Smooth muscle cell (in vitro differentiated cells): ENCODE results near the gene GIGYF1. TPM values are rescaled to one million over a fixed set of nuclear protein-coding genes. Genes with fewer than 3 reads are reported as not detected.

ENCODE experiments used
- DNase-seq: peaks from one replicate; lab custom pipeline; 2025; ENCODE audit not compliant: unreplicated experiment; lab: John Stamatoyannopoulos, UW
- H2AFZ ChIP-seq: fragments of 200-600 bp; sonication (generic); 2 replicates; pipeline ENCODE4 v1.6.0; 2016; ENCODE audit warnings: antibody characterized with exemption, low read depth, mild to moderate bottlenecking
- H3F3A ChIP-seq: fragments of 200-600 bp; sonication (generic); 2 replicates; pipeline ENCODE4 v1.6.0; 2017; ENCODE audit warnings: antibody characterized with exemption, low read depth
- H3K27ac ChIP-seq: fragments of 200-600 bp; sonication (generic); 2 replicates; pipeline ENCODE4 v1.5.1; 2016; ENCODE audit warnings: low read depth, mild to moderate bottlenecking
- H3K27me3 ChIP-seq: fragments of 200-600 bp; sonication (generic); 2 replicates; pipeline ENCODE4 v1.6.1; 2016; ENCODE audit warnings: low read depth, mild to moderate bottlenecking
- H3K36me3 ChIP-seq: fragments of 200-600 bp; sonication (generic); 2 replicates; pipeline ENCODE4 v1.5.1; 2016; ENCODE audit warnings: low read depth
- H3K4me1 ChIP-seq: fragments of 200-600 bp; sonication (generic); 2 replicates; pipeline ENCODE4 v1.5.1; 2016; ENCODE audit warnings: low read depth
- H3K4me2 ChIP-seq: fragments of 200-600 bp; sonication (generic); 2 replicates; pipeline ENCODE4 v1.6.0; 2016; ENCODE audit warnings: mild to moderate bottlenecking
- H3K4me3 ChIP-seq: fragments of 200-600 bp; sonication (generic); 2 replicates; pipeline ENCODE4 v1.5.1; 2016; ENCODE audit warnings: mild to moderate bottlenecking
- H3K79me2 ChIP-seq: fragments of 200-600 bp; sonication (generic); 2 replicates; pipeline ENCODE4 v1.6.0; 2016; ENCODE audit warnings: low read depth, mild to moderate bottlenecking
- H3K9ac ChIP-seq: fragments of 200-600 bp; sonication (generic); 2 replicates; pipeline ENCODE4 v1.6.0; 2016; ENCODE audit warnings: low read depth
- H3K9me3 ChIP-seq: fragments of 200-600 bp; sonication (generic); replicated peaks from 2 replicates; pipeline ENCODE4 v1.5.1; 2016; ENCODE audit warnings: low read depth
- H4K20me1 ChIP-seq: fragments of 200-600 bp; sonication (generic); 2 replicates; pipeline ENCODE4 v1.6.0; 2016; ENCODE audit warnings: low read depth
- WGBS: methylation state at CpG from one replicate; pipeline ENCODE4 v1.1.7; 2016; ENCODE audit warnings: low lambda C conversion rate; 5-methylcytosine and 5-hydroxymethylcytosine counted together
- polyA plus RNA-seq: library from polyadenylated mRNA; unstranded; fragments of >200 nt; fragmentation: Nextera tagmentation; extraction: Ambion mirVana; gene quantifications from 2 replicates; pipeline ENCODE4 v1.2.1, GENCODE V29; 2016
- total RNA-seq: library from RNA; depleted of rRNA; stranded (reverse); fragments of >200 nt; gene quantifications from 2 replicates; pipeline ENCODE4 v1.2.3, GENCODE V29; 2014
- TF ChIP-seq, protein P1 (sequence below): fragments of 200-600 bp; sonication (generic); IDR thresholded peaks from 2 replicates; pipeline ENCODE4 v1.5.1; 2017; ENCODE audit warnings: borderline replicate concordance, mild to moderate bottlenecking, antibody characterized with exemption; ENCODE audit not compliant: insufficient read depth, poor library complexity, severe bottlenecking

Gene GIGYF1
- total and polyA plus RNA-seq, 2 experiments from 2014 or later, result 8.5 to 13.1 TPM

DNA sequence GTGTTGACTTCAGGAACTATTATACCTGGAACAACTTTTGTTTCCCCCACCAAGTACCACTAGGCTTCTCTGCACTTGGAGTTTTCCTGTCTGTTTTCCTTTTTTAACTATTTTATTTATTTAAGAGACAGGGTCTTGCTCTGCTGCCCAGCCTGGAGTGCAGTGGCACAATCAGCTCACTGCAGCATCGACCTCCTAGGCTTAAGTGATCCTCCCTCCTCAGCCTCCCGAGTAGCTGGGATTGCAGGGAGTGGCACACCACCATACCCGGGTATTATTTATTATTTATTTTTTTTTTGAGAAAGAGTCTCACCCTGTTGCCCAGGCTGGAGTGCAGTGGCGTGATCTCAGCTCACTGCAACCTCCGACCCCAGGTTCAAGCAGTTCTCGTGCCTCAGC, 2.1 kb upstream of the GIGYF1 start:
- H3K27me3 ChIP-seq, result no peaks in the 10 kb centered on the region
- 87% methylated on average over 6 of the region's 6 CpGs for WGBS
- TF ChIP-seq, protein P1, sequence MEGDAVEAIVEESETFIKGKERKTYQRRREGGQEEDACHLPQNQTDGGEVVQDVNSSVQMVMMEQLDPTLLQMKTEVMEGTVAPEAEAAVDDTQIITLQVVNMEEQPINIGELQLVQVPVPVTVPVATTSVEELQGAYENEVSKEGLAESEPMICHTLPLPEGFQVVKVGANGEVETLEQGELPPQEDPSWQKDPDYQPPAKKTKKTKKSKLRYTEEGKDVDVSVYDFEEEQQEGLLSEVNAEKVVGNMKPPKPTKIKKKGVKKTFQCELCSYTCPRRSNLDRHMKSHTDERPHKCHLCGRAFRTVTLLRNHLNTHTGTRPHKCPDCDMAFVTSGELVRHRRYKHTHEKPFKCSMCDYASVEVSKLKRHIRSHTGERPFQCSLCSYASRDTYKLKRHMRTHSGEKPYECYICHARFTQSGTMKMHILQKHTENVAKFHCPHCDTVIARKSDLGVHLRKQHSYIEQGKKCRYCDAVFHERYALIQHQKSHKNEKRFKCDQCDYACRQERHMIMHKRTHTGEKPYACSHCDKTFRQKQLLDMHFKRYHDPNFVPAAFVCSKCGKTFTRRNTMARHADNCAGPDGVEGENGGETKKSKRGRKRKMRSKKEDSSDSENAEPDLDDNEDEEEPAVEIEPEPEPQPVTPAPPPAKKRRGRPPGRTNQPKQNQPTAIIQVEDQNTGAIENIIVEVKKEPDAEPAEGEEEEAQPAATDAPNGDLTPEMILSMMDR, result no peak

DNA sequence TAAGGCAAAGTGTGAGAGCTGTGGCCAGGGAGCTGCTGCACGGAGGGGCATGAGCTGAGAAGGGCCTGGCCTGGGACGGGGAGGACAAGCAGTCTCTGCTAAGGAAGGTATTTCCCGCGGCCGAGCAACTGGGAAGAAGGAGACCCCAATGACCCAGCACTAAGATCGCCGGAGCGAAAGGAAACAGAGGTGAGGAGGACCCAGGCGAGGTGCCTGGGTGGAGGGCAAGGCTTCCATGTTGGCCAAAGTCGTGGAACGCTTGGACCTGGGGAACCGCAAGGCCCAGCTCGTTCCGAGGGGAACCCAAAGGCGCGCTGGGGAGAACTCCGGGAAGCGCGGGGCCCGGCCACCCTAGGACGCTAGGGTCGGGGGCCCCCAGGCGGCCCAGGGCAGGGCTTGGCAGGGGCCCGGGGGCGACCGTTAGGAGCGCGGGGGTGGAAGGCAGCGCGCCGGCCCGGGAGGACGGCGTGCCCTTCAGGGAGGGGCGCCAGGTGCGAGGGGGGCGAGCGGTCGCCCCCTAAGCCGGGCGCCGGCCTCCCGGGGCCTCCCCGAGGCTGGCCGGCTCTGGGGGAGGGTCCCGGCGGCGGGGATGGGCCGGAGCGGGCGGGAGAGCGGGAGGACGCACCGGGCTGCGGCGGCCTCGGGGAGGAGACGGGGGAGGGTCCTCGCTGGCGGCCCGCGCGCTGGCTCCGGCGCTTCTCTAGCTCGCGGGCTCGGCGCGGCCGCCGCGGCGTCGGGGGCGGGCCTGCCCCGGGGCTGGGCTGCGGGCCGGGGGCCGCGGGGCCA, 545 bp downstream of the GIGYF1 start:
- Histone ChIP-seq H4K20me1 (peaks cover 52% of the 10 kb centered on the region), H3K36me3 (no peaks in the 10 kb centered on the region), H3K4me2 (peak overlapping the region; percentile 100), H3K4me1 (peaks cover 22% of the 10 kb centered on the region), H2AFZ (no peak overlapping the region), H3K27ac (peak overlapping the region; percentile 28), H3K9me3 (no peaks in the 10 kb centered on the region), H3K27me3 (no peaks in the 10 kb centered on the region), H3K9ac (peak overlapping the region; percentile 84), H3F3A (peaks cover 6% of the 10 kb centered on the region), H3K79me2 (peaks cover 51% of the 10 kb centered on the region), H3K4me3 (peak overlapping the region; percentile 97)
- TF ChIP-seq, protein P1, result no peak
- no peak for DNase-seq
- under 1% methylated on average over 15 of the region's 81 CpGs for WGBS

More for the DNA sequence above, 2.1 kb upstream of the GIGYF1 start:
- peaks cover 25% of the 10 kb centered on the region for H3K79me2 ChIP-seq
- H3F3A ChIP-seq, result peaks cover 6% of the 10 kb centered on the region
- H3K4me3 ChIP-seq, result no peak overlapping the region
- H3K9me3 ChIP-seq, result no peaks in the 10 kb centered on the region
- H2AFZ ChIP-seq, result peak overlapping the region; percentile 59
- H3K27ac ChIP-seq, result no peak overlapping the region
- DNase-seq, result no peak
- no peak overlapping the region for H3K4me2 ChIP-seq
- H4K20me1 ChIP-seq, result peaks cover 25% of the 10 kb centered on the region
- no peaks in the 10 kb centered on the region for H3K36me3 ChIP-seq
- peaks cover 20% of the 10 kb centered on the region for H3K4me1 ChIP-seq
- no peak overlapping the region for H3K9ac ChIP-seq

DNA sequence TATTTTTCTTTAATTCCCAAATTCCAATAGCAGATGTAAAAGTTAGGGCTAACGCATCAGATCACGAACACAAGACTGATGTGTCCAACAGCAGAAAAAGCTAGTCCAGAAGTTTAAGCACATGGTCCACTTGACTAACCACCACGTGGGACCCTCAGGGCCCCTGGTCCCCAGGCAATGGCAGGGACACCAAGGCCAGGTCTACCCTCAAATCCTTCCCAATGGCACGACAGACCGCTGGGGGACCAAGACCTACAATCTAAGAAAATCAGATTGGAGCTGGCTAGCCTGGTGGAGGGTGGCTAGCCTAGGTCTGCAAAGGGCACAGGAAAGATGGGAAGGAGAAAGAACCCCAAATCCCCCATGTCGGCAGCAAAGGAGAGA, 1.5 kb downstream of the GIGYF1 start:
- H2AFZ ChIP-seq, result no peak overlapping the region

More for the DNA sequence above, 1.5 kb downstream of the GIGYF1 start:
- Histone ChIP-seq H3K36me3 (no peaks in the 10 kb centered on the region), H3K4me3 (peak overlapping the region; percentile 97), H3F3A (peaks cover 6% of the 10 kb centered on the region), H4K20me1 (peaks cover 61% of the 10 kb centered on the region), H3K9me3 (no peaks in the 10 kb centered on the region), H3K9ac (peak overlapping the region; percentile 84), H3K27ac (peak overlapping the region; percentile 28), H3K27me3 (no peaks in the 10 kb centered on the region), H3K4me2 (peak overlapping the region; percentile 100), H3K4me1 (peaks cover 22% of the 10 kb centered on the region), H3K79me2 (peaks cover 57% of the 10 kb centered on the region)
- 61% methylated on average over 6 of the region's 6 CpGs for WGBS
- TF ChIP-seq, protein P1, result no peak
- DNase-seq, result no peak
